ENCODE results near the gene ZBTB38.

The ZBTB38 gene

GRCh38 chr3:141341536-141341935, 26.8 kb upstream of the ZBTB38 start:
- H3K9me3 ChIP-seq (ENCODE audit: insufficient read depth, low read length): no peaks in the 10 kb centered on the region
- DNase-seq (ENCODE audit: low read depth, low spot score): no peak
- no peaks in the 10 kb centered on the region for H3K36me3 ChIP-seq (ENCODE audit: insufficient read depth, insufficient read length, low read length)
- H3K9ac ChIP-seq (ENCODE audit: insufficient read length, low read depth): no peak overlapping the region
- no peaks in the 10 kb centered on the region for H3K27me3 ChIP-seq (ENCODE audit: insufficient read depth, insufficient read length)
- H3K4me3 ChIP-seq (ENCODE audit: insufficient read length, low read depth): no peak overlapping the region
- H3K4me1 ChIP-seq (ENCODE audit: insufficient read depth, insufficient read length): no peaks in the 10 kb centered on the region
- TF ChIP-seq ZNF274 (IDR thresholded peaks at IDR 0.05; ENCODE audit: low read depth, low read length): no peak
- no peak for TF ChIP-seq YY1 (IDR thresholded peaks at IDR 0.05; ENCODE audit: insufficient read depth, insufficient read length)
- no peak for TF ChIP-seq SUZ12 (IDR thresholded peaks at IDR 0.05; ENCODE audit: extremely low read depth, insufficient read depth, insufficient read length)

- Histone ChIP-seq H3K4me3 (ENCODE audit: insufficient read length, low read depth) (no peak overlapping the region), H3K4me1 (ENCODE audit: insufficient read depth, insufficient read length) (no peaks in the 10 kb centered on the region), H3K9ac (ENCODE audit: insufficient read length, low read depth) (no peak overlapping the region), H3K27me3 (ENCODE audit: insufficient read depth, insufficient read length) (no peaks in the 10 kb centered on the region), H3K9me3 (ENCODE audit: insufficient read depth, low read length) (no peaks in the 10 kb centered on the region), H3K36me3 (ENCODE audit: insufficient read depth, insufficient read length, low read length) (no peaks in the 10 kb centered on the region)
- TF ChIP-seq ZNF274 (IDR thresholded peaks at IDR 0.05; ENCODE audit: low read depth, low read length) (no peak), YY1 (IDR thresholded peaks at IDR 0.05; ENCODE audit: insufficient read depth, insufficient read length) (no peak), SUZ12 (IDR thresholded peaks at IDR 0.05; ENCODE audit: extremely low read depth, insufficient read depth, insufficient read length) (no peak)
- no peak for DNase-seq (ENCODE audit: low read depth, low spot score)
Observed at GRCh38 chr3:141342386-141342785, 25.9 kb upstream of the ZBTB38 start.

GRCh38 chr3:141343077-141343476, 25.2 kb upstream of the ZBTB38 start:
- no peak for DNase-seq (ENCODE audit: low read depth, low spot score)
- Histone ChIP-seq H3K4me3 (ENCODE audit: insufficient read length, low read depth) (no peak overlapping the region), H3K4me1 (ENCODE audit: insufficient read depth, insufficient read length) (no peaks in the 10 kb centered on the region), H3K9me3 (ENCODE audit: insufficient read depth, low read length) (no peaks in the 10 kb centered on the region), H3K9ac (ENCODE audit: insufficient read length, low read depth) (no peak overlapping the region), H3K36me3 (ENCODE audit: insufficient read depth, insufficient read length, low read length) (no peaks in the 10 kb centered on the region), H3K27me3 (ENCODE audit: insufficient read depth, insufficient read length) (no peaks in the 10 kb centered on the region)
- no peak for TF ChIP-seq ZNF274 (IDR thresholded peaks at IDR 0.05; ENCODE audit: low read depth, low read length)

GRCh38 chr3:141343865-141344271, 24.4 kb upstream of the ZBTB38 start:
- Histone ChIP-seq H3K9ac (ENCODE audit: insufficient read length, low read depth) (no peak overlapping the region), H3K9me3 (ENCODE audit: insufficient read depth, low read length) (no peaks in the 10 kb centered on the region), H3K27me3 (ENCODE audit: insufficient read depth, insufficient read length) (no peaks in the 10 kb centered on the region), H3K4me1 (ENCODE audit: insufficient read depth, insufficient read length) (no peaks in the 10 kb centered on the region), H3K4me3 (ENCODE audit: insufficient read length, low read depth) (no peak overlapping the region), H3K36me3 (ENCODE audit: insufficient read depth, insufficient read length, low read length) (no peaks in the 10 kb centered on the region)
- DNase-seq (ENCODE audit: low read depth, low spot score): no peak
- TF ChIP-seq SUZ12 (IDR thresholded peaks at IDR 0.05; ENCODE audit: extremely low read depth, insufficient read depth, insufficient read length) (no peak), YY1 (IDR thresholded peaks at IDR 0.05; ENCODE audit: insufficient read depth, insufficient read length) (no peak), ZNF274 (IDR thresholded peaks at IDR 0.05; ENCODE audit: low read depth, low read length) (no peak)

GRCh38 chr3:141345528-141345927, 22.8 kb upstream of the ZBTB38 start:
- Histone ChIP-seq H3K9me3 (ENCODE audit: insufficient read depth, low read length) (no peaks in the 10 kb centered on the region), H3K4me3 (ENCODE audit: insufficient read length, low read depth) (no peak overlapping the region), H3K9ac (ENCODE audit: insufficient read length, low read depth) (no peak overlapping the region), H3K36me3 (ENCODE audit: insufficient read depth, insufficient read length, low read length) (no peaks in the 10 kb centered on the region), H3K27me3 (ENCODE audit: insufficient read depth, insufficient read length) (no peaks in the 10 kb centered on the region), H3K4me1 (ENCODE audit: insufficient read depth, insufficient read length) (no peaks in the 10 kb centered on the region)
- TF ChIP-seq SUZ12 (IDR thresholded peaks at IDR 0.05; ENCODE audit: extremely low read depth, insufficient read depth, insufficient read length): no peak
- no peak for TF ChIP-seq YY1 (IDR thresholded peaks at IDR 0.05; ENCODE audit: insufficient read depth, insufficient read length)
- no peak for TF ChIP-seq ZNF274 (IDR thresholded peaks at IDR 0.05; ENCODE audit: low read depth, low read length)
- DNase-seq (ENCODE audit: low read depth, low spot score): no peak

GRCh38 chr3:141346007-141346406, 22.3 kb upstream of the ZBTB38 start:
- H3K27me3 ChIP-seq (ENCODE audit: insufficient read depth, insufficient read length): no peaks in the 10 kb centered on the region
- no peaks in the 10 kb centered on the region for H3K4me1 ChIP-seq (ENCODE audit: insufficient read depth, insufficient read length)
- no peaks in the 10 kb centered on the region for H3K9me3 ChIP-seq (ENCODE audit: insufficient read depth, low read length)
- no peak for DNase-seq (ENCODE audit: low read depth, low spot score)
- H3K36me3 ChIP-seq (ENCODE audit: insufficient read depth, insufficient read length, low read length): no peaks in the 10 kb centered on the region
- TF ChIP-seq YY1 (IDR thresholded peaks at IDR 0.05; ENCODE audit: insufficient read depth, insufficient read length) (no peak), SUZ12 (IDR thresholded peaks at IDR 0.05; ENCODE audit: extremely low read depth, insufficient read depth, insufficient read length) (no peak), ZNF274 (IDR thresholded peaks at IDR 0.05; ENCODE audit: low read depth, low read length) (no peak)
- no peak overlapping the region for H3K4me3 ChIP-seq (ENCODE audit: insufficient read length, low read depth)
- no peak overlapping the region for H3K9ac ChIP-seq (ENCODE audit: insufficient read length, low read depth)

- no peaks in the 10 kb centered on the region for H3K9me3 ChIP-seq (ENCODE audit: insufficient read depth, low read length)
- no peak overlapping the region for H3K4me3 ChIP-seq (ENCODE audit: insufficient read length, low read depth)
- no peaks in the 10 kb centered on the region for H3K4me1 ChIP-seq (ENCODE audit: insufficient read depth, insufficient read length)
- no peak overlapping the region for H3K9ac ChIP-seq (ENCODE audit: insufficient read length, low read depth)
- H3K27me3 ChIP-seq (ENCODE audit: insufficient read depth, insufficient read length): no peaks in the 10 kb centered on the region
- no peaks in the 10 kb centered on the region for H3K36me3 ChIP-seq (ENCODE audit: insufficient read depth, insufficient read length, low read length)
- DNase-seq (ENCODE audit: low read depth, low spot score): no peak
- TF ChIP-seq YY1 (IDR thresholded peaks at IDR 0.05; ENCODE audit: insufficient read depth, insufficient read length) (no peak), ZNF274 (IDR thresholded peaks at IDR 0.05; ENCODE audit: low read depth, low read length) (no peak), SUZ12 (IDR thresholded peaks at IDR 0.05; ENCODE audit: extremely low read depth, insufficient read depth, insufficient read length) (no peak)
Observed at GRCh38 chr3:141346418-141346817, 21.9 kb upstream of the ZBTB38 start.

GRCh38 chr3:141346839-141347238, 21.5 kb upstream of the ZBTB38 start:
- Histone ChIP-seq H3K4me1 (ENCODE audit: insufficient read depth, insufficient read length) (no peaks in the 10 kb centered on the region), H3K4me3 (ENCODE audit: insufficient read length, low read depth) (no peak overlapping the region), H3K9me3 (ENCODE audit: insufficient read depth, low read length) (no peaks in the 10 kb centered on the region), H3K36me3 (ENCODE audit: insufficient read depth, insufficient read length, low read length) (no peaks in the 10 kb centered on the region), H3K27me3 (ENCODE audit: insufficient read depth, insufficient read length) (no peaks in the 10 kb centered on the region), H3K9ac (ENCODE audit: insufficient read length, low read depth) (no peak overlapping the region)
- DNase-seq (ENCODE audit: low read depth, low spot score): no peak
- TF ChIP-seq SUZ12 (IDR thresholded peaks at IDR 0.05; ENCODE audit: extremely low read depth, insufficient read depth, insufficient read length) (no peak), YY1 (IDR thresholded peaks at IDR 0.05; ENCODE audit: insufficient read depth, insufficient read length) (no peak), ZNF274 (IDR thresholded peaks at IDR 0.05; ENCODE audit: low read depth, low read length) (no peak)
